ENCODE measurements around the gene KMT2C. TPM values are rescaled to one million over a fixed set of nuclear protein-coding genes. Genes with fewer than 3 reads are reported as not detected.

Gene KMT2C
- total RNA-seq, 2 donors from 2014 or later, result 70.0 to 110 TPM

DNA sequence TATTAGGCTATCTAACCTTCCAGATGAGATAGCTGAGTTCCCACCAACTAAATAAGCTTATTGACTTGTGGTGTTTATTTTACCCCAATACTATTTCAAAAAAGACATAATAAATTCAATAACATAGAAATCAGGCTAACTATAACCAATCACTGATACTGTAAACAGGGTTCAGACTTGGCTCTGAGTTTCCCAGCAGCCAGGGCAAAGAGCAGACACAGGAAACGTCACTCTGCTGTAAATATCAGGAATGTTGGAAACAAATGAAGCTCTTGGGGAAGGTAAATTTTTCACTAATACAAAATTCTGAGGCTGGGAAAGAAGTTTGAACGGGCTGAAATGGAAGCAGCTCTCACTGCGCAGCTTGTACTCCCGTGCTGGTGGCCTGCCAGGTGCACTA, 295.7 kb downstream of the KMT2C start:
- no peaks in the 10 kb centered on the region for H3K9me3 ChIP-seq
- peaks cover 40% of the 10 kb centered on the region for H3K36me3 ChIP-seq
- H3K27me3 ChIP-seq (replicated peaks; ENCODE audit: insufficient read depth), result no peaks in the 10 kb centered on the region
- TF ChIP-seq, protein P1, sequence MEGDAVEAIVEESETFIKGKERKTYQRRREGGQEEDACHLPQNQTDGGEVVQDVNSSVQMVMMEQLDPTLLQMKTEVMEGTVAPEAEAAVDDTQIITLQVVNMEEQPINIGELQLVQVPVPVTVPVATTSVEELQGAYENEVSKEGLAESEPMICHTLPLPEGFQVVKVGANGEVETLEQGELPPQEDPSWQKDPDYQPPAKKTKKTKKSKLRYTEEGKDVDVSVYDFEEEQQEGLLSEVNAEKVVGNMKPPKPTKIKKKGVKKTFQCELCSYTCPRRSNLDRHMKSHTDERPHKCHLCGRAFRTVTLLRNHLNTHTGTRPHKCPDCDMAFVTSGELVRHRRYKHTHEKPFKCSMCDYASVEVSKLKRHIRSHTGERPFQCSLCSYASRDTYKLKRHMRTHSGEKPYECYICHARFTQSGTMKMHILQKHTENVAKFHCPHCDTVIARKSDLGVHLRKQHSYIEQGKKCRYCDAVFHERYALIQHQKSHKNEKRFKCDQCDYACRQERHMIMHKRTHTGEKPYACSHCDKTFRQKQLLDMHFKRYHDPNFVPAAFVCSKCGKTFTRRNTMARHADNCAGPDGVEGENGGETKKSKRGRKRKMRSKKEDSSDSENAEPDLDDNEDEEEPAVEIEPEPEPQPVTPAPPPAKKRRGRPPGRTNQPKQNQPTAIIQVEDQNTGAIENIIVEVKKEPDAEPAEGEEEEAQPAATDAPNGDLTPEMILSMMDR (IDR thresholded peaks at IDR 0.05), result no peak
- no peak for DNase-seq (ENCODE audit: low spot score)
- ATAC-seq (ENCODE audit: insufficient number of reproducible peaks, low FRiP score, low read depth), result no peak
- no peak overlapping the region for H3K4me3 ChIP-seq
- H3K4me1 ChIP-seq (ENCODE audit: control insufficient read depth in 1 of 2, low read depth in 2 of 2), result peaks cover 0 to 4% of the 10 kb centered on the region in 2 donors
- H3K27ac ChIP-seq, result no peak overlapping the region

DNA sequence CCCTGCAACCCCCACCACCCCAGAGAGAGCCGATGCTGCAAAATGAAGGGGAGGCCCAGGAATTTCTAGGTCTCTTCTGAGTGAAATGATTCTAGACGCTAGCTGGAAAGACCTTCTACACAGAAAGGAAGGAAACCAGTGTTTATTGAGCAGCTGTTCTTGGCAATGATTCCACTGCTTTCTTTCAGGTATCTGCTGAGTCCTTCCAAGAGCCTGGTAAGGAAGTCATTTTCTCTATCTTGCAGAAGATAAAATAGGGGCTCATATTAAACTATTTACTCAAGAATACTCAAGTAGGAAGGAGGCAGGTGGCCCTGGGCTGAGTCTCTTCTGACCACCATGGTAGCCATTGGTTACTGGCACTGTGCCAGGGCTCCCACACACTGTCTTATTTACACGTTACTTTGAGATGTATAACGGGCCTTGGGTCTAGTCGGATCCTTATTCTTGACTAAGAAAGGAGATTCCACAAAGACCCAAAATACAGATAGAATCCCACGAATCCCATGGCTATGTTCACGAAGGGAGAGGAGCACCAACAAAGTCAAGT, 298.3 kb downstream of the KMT2C start:
- H3K36me3 ChIP-seq, result peaks cover 38% of the 10 kb centered on the region
- ATAC-seq (ENCODE audit: insufficient number of reproducible peaks, low FRiP score, low read depth) (no peak), DNase-seq (ENCODE audit: low spot score) (no peak)
- no peaks in the 10 kb centered on the region for H3K9me3 ChIP-seq
- H3K4me1 ChIP-seq (ENCODE audit: control insufficient read depth in 1 of 2, low read depth in 2 of 2), result peaks cover 0 to 4% of the 10 kb centered on the region in 2 donors
- TF ChIP-seq, protein P1 (IDR thresholded peaks at IDR 0.05), result no peak
- no peak overlapping the region for H3K4me3 ChIP-seq
- H3K27ac ChIP-seq, result no peak overlapping the region
- H3K27me3 ChIP-seq (replicated peaks; ENCODE audit: insufficient read depth), result no peaks in the 10 kb centered on the region

DNA sequence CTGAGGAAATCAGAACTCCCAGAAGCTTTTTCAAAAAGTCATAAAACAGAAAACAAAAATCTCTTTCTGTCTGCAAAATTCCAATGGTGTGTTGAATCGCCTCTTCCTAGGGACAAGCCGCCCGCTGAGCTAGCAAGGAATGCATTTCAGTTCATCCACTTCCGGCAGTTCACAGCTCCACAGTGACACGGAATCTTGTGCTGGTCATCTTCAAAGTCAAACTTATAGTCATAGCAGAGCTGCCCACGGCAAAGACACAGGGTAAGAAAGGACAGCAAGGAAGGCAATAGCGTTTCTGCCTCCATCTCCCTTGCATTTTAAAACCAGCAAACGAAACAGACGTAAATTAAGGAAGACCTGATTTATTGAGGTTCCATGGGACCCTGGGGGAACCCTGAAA, 299.1 kb downstream of the KMT2C start:
- H3K4me1 ChIP-seq (ENCODE audit: control insufficient read depth in 1 of 2, low read depth in 2 of 2), result peaks cover 0 to 4% of the 10 kb centered on the region in 2 donors
- no peak for DNase-seq (ENCODE audit: low spot score)
- H3K27ac ChIP-seq, result no peak overlapping the region
- H3K9me3 ChIP-seq, result no peaks in the 10 kb centered on the region
- H3K4me3 ChIP-seq, result no peak overlapping the region
- no peak for ATAC-seq (ENCODE audit: insufficient number of reproducible peaks, low FRiP score, low read depth)
- TF ChIP-seq, protein P1 (IDR thresholded peaks at IDR 0.05), result no peak
- peaks cover 43% of the 10 kb centered on the region for H3K36me3 ChIP-seq
- H3K27me3 ChIP-seq (replicated peaks; ENCODE audit: insufficient read depth), result no peaks in the 10 kb centered on the region

DNA sequence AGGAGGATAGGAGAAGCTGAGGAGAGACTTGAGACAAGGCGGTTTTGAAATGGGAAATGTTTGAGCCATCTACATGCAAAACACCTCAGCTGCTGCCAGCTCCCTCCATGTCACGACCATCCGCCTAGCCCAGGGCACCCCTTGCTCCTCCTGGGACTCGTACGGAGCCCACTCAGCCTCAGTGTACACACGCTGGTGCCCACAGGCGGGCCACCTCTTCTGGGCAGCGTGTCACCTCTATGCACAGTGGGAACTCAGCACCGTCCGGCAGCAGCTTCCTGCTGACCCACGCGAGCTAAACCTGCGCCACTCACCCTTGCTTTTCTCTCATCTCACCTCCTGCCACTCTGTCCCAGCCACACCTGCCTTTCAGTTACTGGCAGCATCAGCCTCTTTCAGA, 302.0 kb downstream of the KMT2C start:
- Histone ChIP-seq H3K27me3 (replicated peaks; ENCODE audit: insufficient read depth) (no peaks in the 10 kb centered on the region), H3K4me1 (ENCODE audit: control insufficient read depth in 1 of 2, low read depth in 2 of 2) (peaks cover 0 to 4% of the 10 kb centered on the region in 2 donors), H3K4me3 (no peak overlapping the region), H3K36me3 (peaks cover 35% of the 10 kb centered on the region), H3K27ac (no peak overlapping the region), H3K9me3 (no peaks in the 10 kb centered on the region)
- TF ChIP-seq, protein P1 (IDR thresholded peaks at IDR 0.05), result no peak
- DNase-seq (ENCODE audit: low spot score) (no peak), ATAC-seq (ENCODE audit: insufficient number of reproducible peaks, low FRiP score, low read depth) (no peak)

DNA sequence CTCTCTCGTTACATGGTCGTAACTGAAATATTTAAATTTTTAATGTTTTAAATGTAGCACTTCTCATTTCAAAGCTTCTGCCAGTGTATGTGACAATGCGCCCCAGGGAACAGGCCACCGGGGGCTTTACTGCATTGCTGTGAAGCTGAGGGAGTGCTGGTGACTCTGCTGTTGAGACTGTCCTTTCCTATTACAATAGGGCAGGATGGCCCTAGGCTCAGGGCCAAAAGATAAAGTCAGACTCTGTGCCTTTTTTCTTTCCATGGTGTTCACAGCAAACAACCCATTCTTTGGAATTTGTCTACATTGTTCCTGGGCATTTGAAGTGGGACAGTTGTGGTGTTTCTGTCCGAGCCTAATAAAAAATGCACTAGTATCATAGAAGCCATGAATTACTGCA, 303.0 kb downstream of the KMT2C start:
- Histone ChIP-seq H3K4me1 (ENCODE audit: control insufficient read depth in 1 of 2, low read depth in 2 of 2) (peaks cover 0 to 4% of the 10 kb centered on the region in 2 donors), H3K9me3 (no peaks in the 10 kb centered on the region), H3K4me3 (no peak overlapping the region), H3K27me3 (replicated peaks; ENCODE audit: insufficient read depth) (no peaks in the 10 kb centered on the region), H3K27ac (no peak overlapping the region), H3K36me3 (peaks cover 31% of the 10 kb centered on the region)
- TF ChIP-seq, protein P1 (IDR thresholded peaks at IDR 0.05), result no peak
- ATAC-seq (ENCODE audit: insufficient number of reproducible peaks, low FRiP score, low read depth) (no peak), DNase-seq (ENCODE audit: low spot score) (no peak)
